ENCODE data around the gene FCMR.

- no peak for TF ChIP-seq GATA2 (IDR thresholded peaks at IDR 0.05; ENCODE audit: low read depth, low read length)
- no peak for TF ChIP-seq GATA3 (IDR thresholded peaks at IDR 0.05; ENCODE audit: low read depth, low read length)
These were observed 31.9 kb upstream of the FCMR start for GRCh38 chr1:206953626-206954025.

Measured in SH-SY5Y (cell line).